Pancreas (tissue), 10 donors: ENCODE data around the gene MAP7. TPM values are rescaled to one million over a fixed set of nuclear protein-coding genes. Genes with fewer than 3 reads are reported as not detected.
A peak's percentile ranks its signal among the peaks of the same experiment; 100 is the strongest.

Experiments used
- ATAC-seq, 4 donors: fragments of 200-7000 bp; cut with Tn5 transposase; one replicate each; pipeline versions ENCODE4 v1.8.0 to v1.9.1; 2020; ENCODE audit warnings: mild to moderate bottlenecking in 4 of 4, moderate library complexity in 4 of 4
- DNase-seq, 6 donors: peaks; one replicate each; pipeline ENCODE4 v3.0.0-alpha.2; 2020
- FAIRE-seq: peaks from 2 replicates; lab custom pipeline; 2012; peaks lifted over from hg19 to GRCh38; lab: Jason Lieb, UNC
- H3K27ac ChIP-seq, 4 donors: fragments of 200-600 bp; sonication (generic); 1 replicate in 3 of 4; 2 replicates in 1 of 4; pipeline versions ENCODE4 v1.5.0 to v1.8.0; 2020
- H3K27me3 ChIP-seq, 4 donors: fragments of 200-600 bp; one replicate each; pipeline ENCODE4 v1.8.0; 2021
- H3K36me3 ChIP-seq, 3 donors: fragments of 200-600 bp; sonication (generic) in 1 of 3; one replicate each; pipeline versions ENCODE4 v1.5.0 to v1.8.0; 2020 to 2021
- H3K4me1 ChIP-seq, 3 donors: fragments of 200-600 bp; one replicate each; pipeline ENCODE4 v1.8.0; 2021
- H3K4me3 ChIP-seq, 4 donors: fragments of 200-600 bp; sonication (generic) in 2 of 4; one replicate each; pipeline versions ENCODE4 v1.5.0 to v1.8.0; 2020 to 2021
- H3K9me3 ChIP-seq, 4 donors: fragments of 200-600 bp; one replicate each; pipeline ENCODE4 v1.8.0; 2021
- WGBS, 2 donors: extraction: QIAGEN DNeasy Blood & Tissue Kit; methylation state at CpG; one replicate each; pipeline ENCODE4 v1.1.7; 2013; 5-methylcytosine and 5-hydroxymethylcytosine counted together
- intact Hi-C, 3 donors: fragments of 100-400 bp; cut with DNase I; formaldehyde crosslinking; loops; one replicate each; pipeline versions ENCODE4 v1.11.1 to v1.14.2; 2022
- polyA plus RNA-seq, 2 donors: library from polyadenylated mRNA; stranded (reverse); fragments of 200-250 nt; gene quantifications; one replicate each; pipeline ENCODE4 v1.2.3, GENCODE V29; 2013
- total RNA-seq, 6 donors: library from RNA; stranded (reverse); fragmentation: NEBNext Ultra II Directional in 4 of 6; extraction: Animal tissue kit (Norgen Biotek cat#: 25700) in 4 of 6; gene quantifications; one replicate each; pipeline versions ENCODE4 v1.2.1 to v1.2.4, GENCODE V29; 2021 to 2023
- TF ChIP-seq, protein P1 (sequence below), 4 donors: fragments of 200-600 bp; sonication (generic) in 3 of 4; IDR thresholded peaks; one replicate each; pipeline versions ENCODE4 v1.5.0 to v1.8.0; 2021; ENCODE audit warnings: antibody characterized with exemption in 4 of 4
- donor health status: healthy with polysubstance abuse.
- donor health status: DM: no; HTN: no; CAD: no; lungs with moderate emphysema.
- donor health status: DM: no; HTN: no; CAD: no.
- donor health status: control.
- donor health status: control.
- donor health status: Bipolar disorder and iron deficiency.
- donor health status: DM: yes; HTN: yes; CAD: no.
- donor health status: DM: no; HTN: no; CAD: no.
- donor health status: DM: no; HTN: no; CAD: no.
- donor health status: DM: yes; HTN: yes; CAD: no.

The MAP7 gene
- total and polyA plus RNA-seq, 8 donors, result 10.7 to 37.9 (median 24.9) TPM

DNA sequence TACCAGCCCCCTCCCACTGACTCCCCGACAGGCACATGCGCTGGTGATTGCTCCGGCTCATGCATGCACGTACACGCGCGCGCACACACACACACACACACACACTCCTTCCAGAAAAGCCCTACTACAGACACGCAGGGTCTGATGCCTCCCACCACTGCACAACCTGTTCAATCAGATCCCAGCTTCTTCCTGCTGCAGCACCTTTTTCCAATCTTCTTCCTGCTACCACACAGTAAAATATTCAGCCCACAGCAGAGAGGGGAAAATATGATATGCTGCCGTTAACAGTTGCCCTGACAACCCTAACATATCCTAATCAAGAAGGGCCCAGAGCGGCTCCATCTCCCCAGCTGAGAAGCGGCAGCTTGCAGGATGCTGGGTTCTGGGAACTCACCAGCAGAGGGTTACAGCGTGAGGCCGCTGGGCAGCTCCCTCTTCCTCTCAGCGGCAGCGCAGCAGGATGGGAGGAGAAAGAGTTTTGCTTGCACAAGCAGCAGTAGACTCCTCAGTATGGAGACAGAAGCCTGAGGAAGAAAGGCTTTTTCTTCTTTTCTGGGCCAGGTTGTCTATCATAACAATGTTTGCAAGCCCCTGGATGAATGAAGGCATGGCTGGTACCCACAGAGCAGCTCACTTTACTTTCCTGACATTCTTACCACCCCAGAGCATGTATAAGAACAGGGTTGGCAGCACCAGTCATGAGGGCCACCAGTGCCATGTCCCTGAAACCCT is 23.9 kb downstream of the MAP7 start:
- H3K9me3 ChIP-seq, result no peaks in the 10 kb centered on the region
- peaks cover 4 to 14% (median 6%) of the 10 kb centered on the region in 3 donors for H3K4me1 ChIP-seq
- WGBS, 2 donors, result 69 to 73% methylated on average over 16 of the region's 16 CpGs
- ATAC-seq (peak; percentile 22 to 85 (median 76)), FAIRE-seq (no peak), DNase-seq (peak; percentile 10 to 64 (median 28))
- H3K27ac ChIP-seq, result no peak overlapping the region
- intact Hi-C loops, result no loop called here
- no peaks in the 10 kb centered on the region for H3K36me3 ChIP-seq
- H3K27me3 ChIP-seq, result no peaks in the 10 kb centered on the region
- TF ChIP-seq, protein P1, sequence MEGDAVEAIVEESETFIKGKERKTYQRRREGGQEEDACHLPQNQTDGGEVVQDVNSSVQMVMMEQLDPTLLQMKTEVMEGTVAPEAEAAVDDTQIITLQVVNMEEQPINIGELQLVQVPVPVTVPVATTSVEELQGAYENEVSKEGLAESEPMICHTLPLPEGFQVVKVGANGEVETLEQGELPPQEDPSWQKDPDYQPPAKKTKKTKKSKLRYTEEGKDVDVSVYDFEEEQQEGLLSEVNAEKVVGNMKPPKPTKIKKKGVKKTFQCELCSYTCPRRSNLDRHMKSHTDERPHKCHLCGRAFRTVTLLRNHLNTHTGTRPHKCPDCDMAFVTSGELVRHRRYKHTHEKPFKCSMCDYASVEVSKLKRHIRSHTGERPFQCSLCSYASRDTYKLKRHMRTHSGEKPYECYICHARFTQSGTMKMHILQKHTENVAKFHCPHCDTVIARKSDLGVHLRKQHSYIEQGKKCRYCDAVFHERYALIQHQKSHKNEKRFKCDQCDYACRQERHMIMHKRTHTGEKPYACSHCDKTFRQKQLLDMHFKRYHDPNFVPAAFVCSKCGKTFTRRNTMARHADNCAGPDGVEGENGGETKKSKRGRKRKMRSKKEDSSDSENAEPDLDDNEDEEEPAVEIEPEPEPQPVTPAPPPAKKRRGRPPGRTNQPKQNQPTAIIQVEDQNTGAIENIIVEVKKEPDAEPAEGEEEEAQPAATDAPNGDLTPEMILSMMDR (IDR thresholded peaks at IDR 0.05), result no peak
- no peak overlapping the region for H3K4me3 ChIP-seq

DNA sequence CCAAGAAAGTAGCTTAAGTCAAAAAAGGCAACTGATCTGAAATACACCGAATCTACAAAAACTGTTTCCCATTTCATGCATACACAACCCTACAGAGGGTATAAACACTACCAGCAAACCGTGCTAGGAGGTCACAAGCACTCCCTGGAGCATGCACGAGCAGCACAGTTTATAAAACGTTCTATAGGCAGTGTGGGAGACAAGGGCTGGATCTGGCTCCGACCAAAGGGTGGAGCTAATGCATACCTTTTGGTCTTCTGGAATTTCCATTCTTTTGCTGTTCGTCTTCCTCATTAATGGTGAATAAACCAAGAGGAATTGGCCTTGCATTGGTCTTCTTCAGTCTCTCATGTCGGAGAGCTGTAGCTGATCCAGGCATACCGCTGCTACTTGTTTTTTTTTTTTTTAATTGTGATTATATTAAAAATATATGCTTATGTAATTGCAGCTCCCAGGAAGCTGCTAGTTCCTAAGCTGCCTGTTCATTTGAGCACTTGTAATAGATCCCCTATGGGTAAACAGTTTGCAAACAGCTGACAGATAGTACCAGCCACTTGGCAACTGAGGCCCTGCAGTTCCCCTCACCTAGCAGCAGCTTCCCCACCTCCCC is 24.5 kb downstream of the MAP7 start:
- WGBS, 2 donors, result 72 to 78% methylated on average over 8 of the region's 8 CpGs
- Histone ChIP-seq H3K4me3 (no peak overlapping the region), H3K27me3 (no peaks in the 10 kb centered on the region), H3K9me3 (no peaks in the 10 kb centered on the region), H3K36me3 (no peaks in the 10 kb centered on the region), H3K27ac (peak overlapping the region in 1 of 4 donors; percentile 49), H3K4me1 (peaks cover 4 to 14% (median 6%) of the 10 kb centered on the region in 3 donors)
- TF ChIP-seq, protein P1 (IDR thresholded peaks at IDR 0.05), result no peak
- no peak for FAIRE-seq
- peak in 2 of 4 donors; percentile 13 to 15 for ATAC-seq
- no peak for DNase-seq
- intact Hi-C loops, result no loop called here

DNA sequence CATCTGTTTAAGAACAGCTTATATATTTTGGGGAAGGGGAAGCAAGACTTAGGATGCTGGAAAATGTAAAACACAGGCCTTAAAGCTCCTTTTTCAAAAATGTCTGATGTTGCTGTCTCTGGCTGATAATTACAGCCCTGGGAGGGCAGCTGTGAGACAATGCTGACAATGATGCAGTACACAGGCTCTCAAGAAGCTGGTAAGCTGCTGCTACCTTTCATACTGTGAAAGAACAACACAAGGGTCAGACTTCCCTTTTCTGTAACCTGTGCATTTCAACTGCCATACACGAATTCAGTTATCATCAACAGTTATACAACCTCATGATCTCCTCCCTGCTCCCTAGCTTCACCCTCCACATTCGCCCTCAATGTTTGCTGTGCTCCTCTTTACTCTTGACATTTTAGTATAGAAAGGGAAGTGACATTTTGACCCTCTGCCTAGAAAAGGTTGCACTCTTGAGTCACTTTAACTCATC is 25.2 kb downstream of the MAP7 start:
- FAIRE-seq, result no peak
- WGBS, 2 donors, result 33 to 40% methylated on average over 2 of the region's 2 CpGs
- DNase-seq, result no peak

DNA sequence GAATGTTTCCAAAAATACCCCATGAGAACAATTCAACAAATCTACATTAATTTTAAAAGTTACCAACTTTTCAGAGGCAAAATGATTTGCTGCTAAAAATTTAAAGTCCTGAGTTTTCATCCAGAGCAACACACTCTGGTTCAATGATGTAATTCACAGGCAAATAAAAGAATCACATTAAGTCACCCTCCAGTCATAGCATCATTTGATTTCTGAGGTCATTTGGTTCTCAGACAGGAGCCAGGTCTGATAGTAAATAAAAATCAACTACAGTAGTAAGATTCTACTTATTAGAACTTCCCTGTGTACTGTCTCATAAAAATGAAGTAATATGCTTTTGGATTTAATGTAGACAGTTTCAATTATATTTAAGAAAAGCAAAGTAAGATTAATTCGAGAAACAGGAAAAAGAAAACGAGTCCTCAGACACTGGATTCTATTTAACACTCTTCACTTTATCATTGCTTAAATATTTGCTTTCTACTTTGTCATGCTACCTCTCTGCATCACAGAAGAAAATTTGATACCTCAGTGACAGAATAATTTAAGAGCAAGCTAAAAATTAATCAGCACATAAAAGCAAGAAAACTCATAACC is 25.8 kb downstream of the MAP7 start:
- TF ChIP-seq, protein P1 (IDR thresholded peaks at IDR 0.05), result no peak
- Histone ChIP-seq H3K9me3 (no peaks in the 10 kb centered on the region), H3K4me3 (no peak overlapping the region), H3K4me1 (peaks cover 4 to 14% (median 6%) of the 10 kb centered on the region in 3 donors), H3K27me3 (no peaks in the 10 kb centered on the region), H3K36me3 (no peaks in the 10 kb centered on the region), H3K27ac (peak overlapping the region in 1 of 4 donors; percentile 49)
- DNase-seq, result no peak
- intact Hi-C loops, result no loop called here
- no peak for FAIRE-seq
- 3 to 8% methylated on average over 2 of the region's 2 CpGs for WGBS, 2 donors
- ATAC-seq, result peak; percentile 52 to 70 (median 58)

More for the DNA sequence above, 25.2 kb downstream of the MAP7 start:
- Histone ChIP-seq H3K4me3 (no peak overlapping the region), H3K9me3 (no peaks in the 10 kb centered on the region), H3K4me1 (peaks cover 4 to 14% (median 6%) of the 10 kb centered on the region in 3 donors), H3K27ac (peak overlapping the region in 1 of 4 donors; percentile 49), H3K36me3 (no peaks in the 10 kb centered on the region), H3K27me3 (no peaks in the 10 kb centered on the region)
- peak in 3 of 4 donors; percentile 36 to 46 (median 39) for ATAC-seq
- TF ChIP-seq, protein P1 (IDR thresholded peaks at IDR 0.05), result no peak
- intact Hi-C loops, result no loop called here
